ENCODE data around the gene ZFTA.

DNA sequence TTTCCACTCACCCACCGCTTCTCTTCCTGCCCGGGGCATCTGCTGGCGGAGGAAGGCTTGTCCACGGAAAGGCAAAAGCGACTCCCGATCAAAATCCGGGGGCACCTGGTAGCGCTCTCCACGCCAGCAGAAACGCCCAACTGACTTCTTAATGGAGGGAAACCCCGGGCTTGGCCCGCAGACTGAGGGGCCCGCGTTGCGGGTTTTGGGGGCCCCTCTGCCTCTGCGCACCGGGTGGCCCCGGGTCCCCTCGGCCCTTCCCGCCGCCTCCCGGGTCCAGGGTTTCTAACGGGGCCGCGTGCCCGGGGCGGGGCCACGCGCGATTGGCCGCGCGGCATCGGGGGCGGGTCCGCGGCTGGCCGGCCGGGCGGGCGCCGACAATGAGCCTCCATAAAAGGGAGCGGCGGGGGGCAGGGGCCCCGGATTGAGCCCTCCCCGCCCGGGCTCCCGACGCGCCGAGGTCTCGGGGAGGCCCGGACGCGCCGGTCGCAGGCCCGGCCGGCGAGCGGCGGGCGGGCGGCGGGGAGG, 44.5 kb upstream of the ZFTA start, which contains the start of gene SPINDOC:
- TF ChIP-seq POLR2A (IDR thresholded peaks at IDR 0.05) (no peak), POLR2AphosphoS5 (IDR thresholded peaks at IDR 0.05) (peak; percentile 54 to 77 (median 68))
- TF ChIP-seq, protein P1, sequence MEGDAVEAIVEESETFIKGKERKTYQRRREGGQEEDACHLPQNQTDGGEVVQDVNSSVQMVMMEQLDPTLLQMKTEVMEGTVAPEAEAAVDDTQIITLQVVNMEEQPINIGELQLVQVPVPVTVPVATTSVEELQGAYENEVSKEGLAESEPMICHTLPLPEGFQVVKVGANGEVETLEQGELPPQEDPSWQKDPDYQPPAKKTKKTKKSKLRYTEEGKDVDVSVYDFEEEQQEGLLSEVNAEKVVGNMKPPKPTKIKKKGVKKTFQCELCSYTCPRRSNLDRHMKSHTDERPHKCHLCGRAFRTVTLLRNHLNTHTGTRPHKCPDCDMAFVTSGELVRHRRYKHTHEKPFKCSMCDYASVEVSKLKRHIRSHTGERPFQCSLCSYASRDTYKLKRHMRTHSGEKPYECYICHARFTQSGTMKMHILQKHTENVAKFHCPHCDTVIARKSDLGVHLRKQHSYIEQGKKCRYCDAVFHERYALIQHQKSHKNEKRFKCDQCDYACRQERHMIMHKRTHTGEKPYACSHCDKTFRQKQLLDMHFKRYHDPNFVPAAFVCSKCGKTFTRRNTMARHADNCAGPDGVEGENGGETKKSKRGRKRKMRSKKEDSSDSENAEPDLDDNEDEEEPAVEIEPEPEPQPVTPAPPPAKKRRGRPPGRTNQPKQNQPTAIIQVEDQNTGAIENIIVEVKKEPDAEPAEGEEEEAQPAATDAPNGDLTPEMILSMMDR (IDR thresholded peaks at IDR 0.05 in 8 of 11, conservative IDR thresholded peaks at IDR 0.05 in 3 of 11), result no peak

Measured in spleen (tissue), 7 donors.